Lower lobe of right lung (tissue), 2 donors: ENCODE results near the gene EIPR1. TPM values are rescaled to one million over a fixed set of nuclear protein-coding genes. Genes with fewer than 3 reads are reported as not detected.

Experiments used
- ATAC-seq, 2 donors: fragments of 200-7000 bp; cut with Tn5 transposase; one replicate each; pipeline ENCODE4 v1.9.1; 2020 to 2022; ENCODE audit warnings: mild to moderate bottlenecking in 2 of 2, moderate library complexity in 2 of 2
- DNase-seq: peaks from one replicate; pipeline ENCODE4 v3.0.0-alpha.2; 2020
- H3K27ac ChIP-seq: fragments of 200-600 bp; one replicate; pipeline ENCODE4 v1.8.0; 2022
- H3K27me3 ChIP-seq: fragments of 200-600 bp; one replicate; pipeline ENCODE4 v1.8.0; 2022; ENCODE audit warnings: low read depth
- H3K36me3 ChIP-seq: fragments of 200-600 bp; one replicate; pipeline ENCODE4 v1.8.0; 2022; ENCODE audit warnings: mild to moderate bottlenecking
- H3K4me1 ChIP-seq: fragments of 200-600 bp; one replicate; pipeline ENCODE4 v1.8.0; 2022
- H3K4me3 ChIP-seq: fragments of 200-600 bp; one replicate; pipeline ENCODE4 v1.8.0; 2022; ENCODE audit warnings: mild to moderate bottlenecking
- H3K9me3 ChIP-seq: fragments of 200-600 bp; one replicate; pipeline ENCODE4 v1.8.0; 2022
- intact Hi-C: fragments of 100-400 bp; cut with DNase I; formaldehyde crosslinking; loops from one replicate; pipeline ENCODE4 v1.11.0; 2022
- total RNA-seq: library from RNA; stranded (reverse); fragmentation: NEBNext Ultra II Directional; extraction: Animal tissue kit (Norgen Biotek cat#: 25700); gene quantifications from one replicate; pipeline ENCODE4 v1.2.1, GENCODE V29; 2021
- TF ChIP-seq, protein P1 (sequence below): fragments of 200-600 bp; IDR thresholded peaks from one replicate; pipeline ENCODE4 v1.8.0; 2022; ENCODE audit warnings: antibody characterized with exemption, mild to moderate bottlenecking
- donor health status: DM: no; HTN: yes; CAD: no; lungs with severe emphysema.

The EIPR1 gene
- total RNA-seq, 1 donor from 2014 or later = 14.9 TPM

- Histone ChIP-seq H3K36me3 (no peaks in the 10 kb centered on the region), H3K4me1 (no peaks in the 10 kb centered on the region), H3K4me3 (no peak overlapping the region), H3K27ac (no peak overlapping the region), H3K27me3 (no peaks in the 10 kb centered on the region), H3K9me3 (no peaks in the 10 kb centered on the region)
- ATAC-seq (no peak), DNase-seq (no peak)
- intact Hi-C loops = no loop called here
- TF ChIP-seq, protein P1, sequence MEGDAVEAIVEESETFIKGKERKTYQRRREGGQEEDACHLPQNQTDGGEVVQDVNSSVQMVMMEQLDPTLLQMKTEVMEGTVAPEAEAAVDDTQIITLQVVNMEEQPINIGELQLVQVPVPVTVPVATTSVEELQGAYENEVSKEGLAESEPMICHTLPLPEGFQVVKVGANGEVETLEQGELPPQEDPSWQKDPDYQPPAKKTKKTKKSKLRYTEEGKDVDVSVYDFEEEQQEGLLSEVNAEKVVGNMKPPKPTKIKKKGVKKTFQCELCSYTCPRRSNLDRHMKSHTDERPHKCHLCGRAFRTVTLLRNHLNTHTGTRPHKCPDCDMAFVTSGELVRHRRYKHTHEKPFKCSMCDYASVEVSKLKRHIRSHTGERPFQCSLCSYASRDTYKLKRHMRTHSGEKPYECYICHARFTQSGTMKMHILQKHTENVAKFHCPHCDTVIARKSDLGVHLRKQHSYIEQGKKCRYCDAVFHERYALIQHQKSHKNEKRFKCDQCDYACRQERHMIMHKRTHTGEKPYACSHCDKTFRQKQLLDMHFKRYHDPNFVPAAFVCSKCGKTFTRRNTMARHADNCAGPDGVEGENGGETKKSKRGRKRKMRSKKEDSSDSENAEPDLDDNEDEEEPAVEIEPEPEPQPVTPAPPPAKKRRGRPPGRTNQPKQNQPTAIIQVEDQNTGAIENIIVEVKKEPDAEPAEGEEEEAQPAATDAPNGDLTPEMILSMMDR = no peak
Measured at GRCh38 chr2:3141696-3142095, 235.9 kb downstream of the EIPR1 start.

DNA sequence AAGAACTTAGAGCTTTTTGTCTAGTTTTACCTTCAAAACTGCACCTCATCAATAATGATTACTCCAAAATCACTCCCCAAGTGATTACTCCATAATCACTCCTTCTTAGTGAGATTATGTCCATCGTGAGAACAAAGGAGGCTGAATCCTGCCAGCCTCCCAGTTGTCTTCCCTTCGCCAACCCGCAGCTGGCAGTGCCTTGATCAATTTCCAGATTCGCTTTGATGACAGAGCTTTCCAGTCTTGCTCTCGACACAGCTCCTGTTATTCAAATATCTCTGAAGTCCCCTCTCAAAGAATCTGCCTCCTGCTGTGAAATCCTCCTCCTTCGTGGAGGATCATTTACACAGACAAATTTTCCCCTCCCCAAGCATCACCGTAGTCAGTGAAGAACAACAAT lies 237.7 kb downstream of the EIPR1 start:
- TF ChIP-seq, protein P1 = no peak
- intact Hi-C loops = no loop called here
- DNase-seq = no peak
- H3K9me3 ChIP-seq = no peaks in the 10 kb centered on the region
- no peak overlapping the region for H3K4me3 ChIP-seq
- H3K27me3 ChIP-seq = no peaks in the 10 kb centered on the region
- no peak overlapping the region for H3K27ac ChIP-seq
- H3K4me1 ChIP-seq = no peaks in the 10 kb centered on the region
- H3K36me3 ChIP-seq = no peaks in the 10 kb centered on the region
- no peak for ATAC-seq

Other genes with a start within 250 kb of the EIPR1 start
- 93.8 TPM for gene TRAPPC12, start 1.9 kb upstream of the EIPR1 start, total RNA-seq
- gene ADI1, start 141.7 kb upstream of the EIPR1 start, total RNA-seq = 60.2 TPM
- gene RNASEH1, start 180.5 kb upstream of the EIPR1 start, total RNA-seq = 17.3 TPM
- 814 TPM for gene RPS7, start 197.4 kb upstream of the EIPR1 start, total RNA-seq
- gene COLEC11, start 217.3 kb upstream of the EIPR1 start, total RNA-seq = 0.30 TPM